AML-193 (cell line): ENCODE data around the gene ZMYND11.
"Not testable (repeated sequence)": the region's sequence is repeated elsewhere in the genome, so short reads cannot be mapped to it uniquely, and the experiment has no call there.

ENCODE experiments used
- DNase-seq, 2 experiments: peaks; one replicate each; lab custom pipeline; 2025; lab: John Stamatoyannopoulos, UW

Gene ZMYND11

GRCh38 chr10:244227-244626, 109.0 kb downstream of the ZMYND11 start:
- DNase-seq = no peak

- DNase-seq = no peak
Measured at GRCh38 chr10:246431-246830, 111.2 kb downstream of the ZMYND11 start.

- DNase-seq = no peak
Measured at GRCh38 chr10:247480-247879, 112.2 kb downstream of the ZMYND11 start.

GRCh38 chr10:248307-248706, 113.1 kb downstream of the ZMYND11 start:
- DNase-seq = no peak

GRCh38 chr10:251982-252582, 116.8 kb downstream of the ZMYND11 start:
- DNase-seq = no peak

- DNase-seq = peak; percentile 20 to 47
Measured at GRCh38 chr10:260819-261429, 125.7 kb downstream of the ZMYND11 start.

GRCh38 chr10:264160-265073, 129.2 kb downstream of the ZMYND11 start:
- not testable (repeated sequence) for DNase-seq

- DNase-seq = not testable (repeated sequence)
Measured at GRCh38 chr10:265074-265440, 129.8 kb downstream of the ZMYND11 start.

GRCh38 chr10:265816-266588, 130.7 kb downstream of the ZMYND11 start:
- not testable (repeated sequence) for DNase-seq

- no peak for DNase-seq
Measured at GRCh38 chr10:266974-267425, 131.7 kb downstream of the ZMYND11 start.

GRCh38 chr10:267705-268104, 132.4 kb downstream of the ZMYND11 start:
- DNase-seq = no peak

- no peak for DNase-seq
Measured at GRCh38 chr10:269440-270074, 134.3 kb downstream of the ZMYND11 start.

GRCh38 chr10:271201-271600, 135.9 kb downstream of the ZMYND11 start:
- DNase-seq = no peak

GRCh38 chr10:271722-272121, 136.5 kb downstream of the ZMYND11 start:
- no peak for DNase-seq

GRCh38 chr10:273088-273487, 137.8 kb downstream of the ZMYND11 start:
- DNase-seq = no peak

- DNase-seq = no peak
Measured at GRCh38 chr10:274866-275265, 139.6 kb downstream of the ZMYND11 start.

GRCh38 chr10:275680-276079, 140.4 kb downstream of the ZMYND11 start:
- no peak for DNase-seq

GRCh38 chr10:277963-278362, 142.7 kb downstream of the ZMYND11 start:
- no peak for DNase-seq

GRCh38 chr10:278707-279106, 143.5 kb downstream of the ZMYND11 start:
- no peak for DNase-seq

GRCh38 chr10:279232-279631, 144.0 kb downstream of the ZMYND11 start:
- no peak for DNase-seq

GRCh38 chr10:279655-280054, 144.4 kb downstream of the ZMYND11 start:
- no peak for DNase-seq
